Thoracic aorta (tissue), 2 donors: Measurements from ENCODE around the gene GID8. TPM values are rescaled to one million over a fixed set of nuclear protein-coding genes. Genes with fewer than 3 reads are reported as not detected.

Experiments
- ATAC-seq: fragments of 150-250 bp; one replicate; pipeline ENCODE4 v1.8.0; 2017; ENCODE audit warnings: low read depth; ENCODE audit not compliant: insufficient number of reproducible peaks, low FRiP score
- DNase-seq: peaks from one replicate; pipeline ENCODE4 v3.0.0-alpha.2; 2020; ENCODE audit warnings: low spot score
- H3K27ac ChIP-seq, 2 donors: fragments of 200-600 bp; sonication (generic); 1 replicate in 1 of 2; 2 replicates in 1 of 2; pipeline ENCODE4 v1.5.1; 2016; ENCODE audit warnings: mild to moderate bottlenecking in 2 of 2, moderate library complexity in 2 of 2
- H3K27me3 ChIP-seq: fragments of 200-600 bp; sonication (generic); replicated peaks from 2 replicates; pipeline ENCODE4 v1.6.0; 2016; ENCODE audit warnings: mild to moderate bottlenecking; ENCODE audit not compliant: insufficient read depth
- H3K36me3 ChIP-seq: fragments of 200-600 bp; sonication (generic); one replicate; pipeline ENCODE4 v1.5.1; 2016
- H3K4me1 ChIP-seq, 2 donors: fragments of 200-600 bp; sonication (generic); 1 replicate in 1 of 2; 2 replicates in 1 of 2; pipeline versions ENCODE4 v1.5.1 to v1.6.0; 2016; ENCODE audit warnings: low read depth in 2 of 2, mild to moderate bottlenecking in 1 of 2; ENCODE audit not compliant: control insufficient read depth in 1 of 2
- H3K4me3 ChIP-seq: fragments of 200-600 bp; sonication (generic); 2 replicates; pipeline ENCODE4 v1.5.1; 2016; ENCODE audit warnings: mild to moderate bottlenecking
- H3K9me3 ChIP-seq: fragments of 200-600 bp; sonication (generic); 2 replicates; pipeline ENCODE4 v1.5.1; 2016
- total RNA-seq, 2 donors: library from RNA; depleted of rRNA; stranded (reverse); fragments of >200 nt; gene quantifications; one replicate each; pipeline versions ENCODE4 v1.1.0 to v1.2.3, GENCODE V29; 2016
- TF ChIP-seq, protein P1 (sequence below): fragments of 200-600 bp; sonication (generic); IDR thresholded peaks from one replicate; pipeline ENCODE4 v1.5.1; 2019; ENCODE audit warnings: antibody characterized with exemption

GID8 gene
- total RNA-seq, 2 donors from 2014 or later = 29.1 to 30.3 TPM

DNA sequence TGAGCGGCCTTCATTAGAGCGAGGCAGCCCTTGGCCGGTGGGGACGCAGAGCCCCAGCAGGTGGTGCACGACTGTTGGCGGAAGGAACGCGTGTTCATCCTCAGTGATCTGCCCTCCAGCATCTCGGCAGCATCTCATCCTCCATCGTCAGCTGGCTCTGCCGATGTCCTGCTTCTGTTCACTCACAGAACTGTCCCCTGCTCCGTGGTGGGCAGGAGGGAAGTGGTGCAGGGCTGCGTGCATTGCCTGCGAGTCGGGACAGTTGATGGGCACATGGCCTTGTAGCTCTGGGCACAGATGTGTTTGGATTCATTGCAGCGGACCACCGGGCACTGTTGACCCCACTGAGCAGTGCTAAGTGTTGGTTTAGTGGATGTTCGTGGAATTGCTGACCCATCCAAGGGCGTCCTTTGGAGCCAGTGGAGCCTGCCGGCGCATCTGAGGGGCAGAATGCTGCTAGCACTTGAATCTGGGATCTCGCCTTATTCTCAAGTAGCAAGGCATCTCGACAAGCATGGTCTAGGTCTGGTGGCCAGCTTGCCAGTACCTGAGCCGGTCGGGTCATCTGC, 7.9 kb downstream of the GID8 start:
- TF ChIP-seq, protein P1, sequence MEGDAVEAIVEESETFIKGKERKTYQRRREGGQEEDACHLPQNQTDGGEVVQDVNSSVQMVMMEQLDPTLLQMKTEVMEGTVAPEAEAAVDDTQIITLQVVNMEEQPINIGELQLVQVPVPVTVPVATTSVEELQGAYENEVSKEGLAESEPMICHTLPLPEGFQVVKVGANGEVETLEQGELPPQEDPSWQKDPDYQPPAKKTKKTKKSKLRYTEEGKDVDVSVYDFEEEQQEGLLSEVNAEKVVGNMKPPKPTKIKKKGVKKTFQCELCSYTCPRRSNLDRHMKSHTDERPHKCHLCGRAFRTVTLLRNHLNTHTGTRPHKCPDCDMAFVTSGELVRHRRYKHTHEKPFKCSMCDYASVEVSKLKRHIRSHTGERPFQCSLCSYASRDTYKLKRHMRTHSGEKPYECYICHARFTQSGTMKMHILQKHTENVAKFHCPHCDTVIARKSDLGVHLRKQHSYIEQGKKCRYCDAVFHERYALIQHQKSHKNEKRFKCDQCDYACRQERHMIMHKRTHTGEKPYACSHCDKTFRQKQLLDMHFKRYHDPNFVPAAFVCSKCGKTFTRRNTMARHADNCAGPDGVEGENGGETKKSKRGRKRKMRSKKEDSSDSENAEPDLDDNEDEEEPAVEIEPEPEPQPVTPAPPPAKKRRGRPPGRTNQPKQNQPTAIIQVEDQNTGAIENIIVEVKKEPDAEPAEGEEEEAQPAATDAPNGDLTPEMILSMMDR = no peak
- Histone ChIP-seq H3K27me3 (no peaks in the 10 kb centered on the region), H3K4me3 (no peak overlapping the region), H3K9me3 (no peaks in the 10 kb centered on the region), H3K27ac (no peak overlapping the region), H3K4me1 (peaks cover 0 to 19% of the 10 kb centered on the region in 2 donors), H3K36me3 (peaks cover 52% of the 10 kb centered on the region)
- ATAC-seq = no peak
- DNase-seq = no peak

DNA sequence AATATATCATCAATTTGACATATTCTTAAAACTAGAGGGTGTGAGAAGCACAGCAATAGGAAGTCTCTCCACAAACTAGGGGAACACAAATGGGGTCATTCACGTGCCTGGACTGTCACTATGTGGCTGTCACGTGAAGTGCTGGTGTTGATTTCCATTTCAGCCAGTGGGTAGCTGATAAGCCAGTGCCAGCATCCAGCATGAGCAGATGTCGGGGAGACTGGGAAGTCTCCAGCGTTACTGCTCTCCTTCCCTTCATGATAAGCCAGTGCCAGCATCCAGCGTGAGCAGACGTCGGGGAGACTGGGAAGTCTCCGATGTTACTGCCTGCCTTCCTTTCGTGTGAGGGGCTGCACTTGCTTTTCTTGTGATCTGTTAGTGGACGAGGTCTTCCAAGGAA, 9.0 kb downstream of the GID8 start:
- Histone ChIP-seq H3K9me3 (no peaks in the 10 kb centered on the region), H3K4me3 (no peak overlapping the region), H3K27ac (no peak overlapping the region), H3K36me3 (peaks cover 52% of the 10 kb centered on the region), H3K27me3 (no peaks in the 10 kb centered on the region), H3K4me1 (peaks cover under 1 to 9% of the 10 kb centered on the region in 2 donors)
- TF ChIP-seq, protein P1 = no peak
- ATAC-seq (no peak), DNase-seq (no peak)

DNA sequence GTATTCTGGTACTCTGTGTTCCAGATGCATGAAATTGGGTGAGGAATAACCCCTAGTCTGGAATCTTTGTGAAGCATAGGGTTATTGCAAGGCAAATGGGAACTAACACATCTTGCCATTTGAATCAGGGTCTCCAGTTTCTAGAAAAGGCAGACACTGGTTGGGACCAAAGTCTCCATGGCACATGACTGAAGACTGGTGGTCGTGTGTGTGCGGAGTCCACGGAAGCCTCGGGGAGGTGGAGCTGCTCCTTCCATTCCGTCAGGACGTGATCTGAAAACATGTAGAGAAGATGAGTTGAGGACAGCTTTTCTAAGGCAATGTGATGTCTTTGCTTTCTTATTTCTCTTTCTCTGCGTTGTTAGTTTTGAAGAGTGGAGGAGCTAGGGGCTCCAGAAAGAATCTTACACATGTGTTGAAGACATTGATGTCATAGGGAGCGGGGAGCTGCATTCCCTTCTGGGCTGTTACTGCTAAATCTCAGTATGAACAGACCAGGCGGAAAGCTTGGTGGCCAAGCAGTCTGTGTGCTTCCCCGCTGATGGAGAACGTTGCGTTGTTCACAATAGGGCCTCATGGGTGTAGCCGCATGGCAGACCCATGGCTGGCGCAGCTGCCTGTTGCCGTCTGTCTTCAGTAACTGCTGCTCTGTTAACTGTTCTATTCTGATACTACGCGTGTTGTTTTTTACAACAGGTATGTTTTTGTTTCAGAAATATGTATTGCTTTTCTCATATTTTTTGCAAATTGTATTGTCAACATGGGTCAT, 9.8 kb downstream of the GID8 start:
- H3K4me1 ChIP-seq = peaks cover 5 to 12% of the 10 kb centered on the region in 2 donors
- H3K27me3 ChIP-seq = no peaks in the 10 kb centered on the region
- ATAC-seq (no peak), DNase-seq (no peak)
- no peak overlapping the region for H3K27ac ChIP-seq
- no peak overlapping the region for H3K4me3 ChIP-seq
- peaks cover 52% of the 10 kb centered on the region for H3K36me3 ChIP-seq
- no peaks in the 10 kb centered on the region for H3K9me3 ChIP-seq
- TF ChIP-seq, protein P1 = no peak

GRCh38 chr20:62949153-62949821, 11.3 kb downstream of the GID8 start:
- Histone ChIP-seq H3K4me3 (no peak overlapping the region), H3K27ac (no peak overlapping the region), H3K9me3 (no peaks in the 10 kb centered on the region), H3K36me3 (peaks cover 37% of the 10 kb centered on the region), H3K4me1 (peaks cover 15 to 26% of the 10 kb centered on the region in 2 donors), H3K27me3 (no peaks in the 10 kb centered on the region)
- DNase-seq (no peak), ATAC-seq (no peak)
- TF ChIP-seq, protein P1 = no peak

DNA sequence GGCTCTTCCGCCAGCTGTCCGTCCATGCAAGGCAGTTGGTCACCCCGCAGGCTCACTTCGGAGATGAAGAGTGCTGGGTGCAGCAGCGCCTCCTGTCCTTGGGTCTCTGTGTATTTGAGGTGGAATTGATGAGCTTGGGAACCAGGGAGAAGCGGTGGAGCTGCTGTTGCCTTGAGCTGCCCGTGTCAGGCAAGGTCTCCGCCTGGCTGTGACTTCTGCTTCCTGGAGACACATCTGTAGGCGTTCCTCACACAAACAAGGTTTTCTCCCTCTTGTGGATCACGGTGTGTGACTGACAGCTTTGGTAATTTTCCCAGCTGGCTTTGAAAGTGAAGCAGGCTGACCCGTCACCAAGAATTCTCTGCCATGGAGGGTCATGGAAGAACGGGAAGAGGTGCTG, 12.0 kb downstream of the GID8 start:
- TF ChIP-seq, protein P1 = no peak
- no peak overlapping the region for H3K27ac ChIP-seq
- DNase-seq (no peak), ATAC-seq (no peak)
- no peaks in the 10 kb centered on the region for H3K27me3 ChIP-seq
- peaks cover 20 to 32% of the 10 kb centered on the region in 2 donors for H3K4me1 ChIP-seq
- no peaks in the 10 kb centered on the region for H3K9me3 ChIP-seq
- no peak overlapping the region for H3K4me3 ChIP-seq
- H3K36me3 ChIP-seq = peaks cover 30% of the 10 kb centered on the region
